ENCODE measurements around the gene PSMD1. TPM values are rescaled to one million over a fixed set of nuclear protein-coding genes. Genes with fewer than 3 reads are reported as not detected.

Gene PSMD1
- total RNA-seq, 4 donors from 2014 or later, result 24.3 to 85.3 (median 74.7) TPM

DNA sequence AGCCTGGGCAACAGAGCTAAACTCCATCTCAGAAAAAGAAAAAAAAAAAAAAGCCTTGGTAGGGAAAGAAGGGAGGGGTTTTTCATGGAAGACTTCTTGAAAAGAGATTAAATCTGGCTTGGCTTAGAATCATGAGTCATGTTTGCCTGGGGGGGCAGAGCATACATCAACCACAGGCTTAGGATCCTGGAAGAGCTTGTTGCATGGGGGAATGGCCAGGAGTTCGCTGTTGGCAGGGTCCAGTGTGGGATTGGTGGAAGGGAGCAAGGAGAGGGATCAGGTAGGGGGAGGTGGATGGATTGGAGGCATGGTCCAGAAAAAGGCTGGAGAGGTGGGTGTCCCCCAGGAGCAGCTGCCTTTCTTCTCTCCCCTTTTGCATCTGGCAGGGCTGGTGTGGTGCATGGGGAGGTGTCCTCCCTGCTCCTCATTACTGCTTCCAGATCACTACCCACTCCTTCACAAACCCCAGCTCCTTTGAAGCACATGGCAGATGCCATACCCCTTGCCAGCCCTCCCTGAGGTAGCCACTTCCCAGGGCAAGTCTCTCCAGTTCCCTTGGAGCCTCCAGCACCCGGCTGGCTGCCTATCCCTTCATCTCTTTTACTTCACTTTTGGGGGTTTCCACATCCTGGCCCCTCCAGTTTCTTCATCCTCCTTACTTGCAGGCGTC is 144.3 kb downstream of the PSMD1 start:
- intact Hi-C loops (cut with DNase I; ENCODE audit: low total_unique reads) (no loop called here), in situ Hi-C loops (cut with MboI; ENCODE audit: low pct_ligation_motif_present in 1 of 4, low pct_unique_long_range_greater_than_20kb in 1 of 4, low sequenced_read_pairs in 3 of 4) (loop anchor here in 2 of 4 donors (10.0 to 25.0 kb wide), 2 partner anchors 96 to 236 kb away; no protein-coding TSS in a partner anchor)
- TF ChIP-seq EP300 (IDR thresholded peaks at IDR 0.05; ENCODE audit: low read depth) (no peak), POLR2AphosphoS5 (IDR thresholded peaks at IDR 0.05) (no peak)
- Histone ChIP-seq H3K36me3 (no peaks in the 10 kb centered on the region), H3K4me3 (no peak overlapping the region), H3K4me1 (peaks cover 6 to 17% (median 11%) of the 10 kb centered on the region in 4 donors), H3K27me3 (no peaks in the 10 kb centered on the region), H3K27ac (peak overlapping the region in 3 of 4 donors; percentile 1 to 33 (median 7)), H3K9me3 (no peaks in the 10 kb centered on the region)
- DNase-seq, result no peak
- 50 to 85% methylated on average over 1 to 3 of the region's 3 CpGs for WGBS, 2 donors (ENCODE audit: low coverage in 1 of 2)

DNA sequence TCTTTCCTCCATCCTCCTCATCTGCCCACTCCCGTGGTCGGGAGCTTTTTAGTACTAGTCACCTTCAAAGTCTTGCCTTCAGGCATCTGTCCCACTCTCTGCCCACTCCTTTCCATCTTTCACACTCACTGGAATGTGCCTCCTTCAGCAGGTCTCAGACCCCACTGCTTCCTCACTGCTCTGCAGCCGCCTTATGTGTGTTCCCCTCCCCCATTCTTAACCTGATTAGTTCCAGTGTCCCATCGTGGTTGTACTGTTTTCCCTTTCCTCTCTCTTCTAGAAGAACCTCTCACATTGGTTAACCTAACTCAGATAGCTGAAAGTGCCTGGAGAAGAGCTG is 144.8 kb downstream of the PSMD1 start:
- peak overlapping the region in 1 of 4 donors; percentile 1 for H3K27ac ChIP-seq
- in situ Hi-C loops (cut with MboI; ENCODE audit: low pct_ligation_motif_present in 1 of 4, low pct_unique_long_range_greater_than_20kb in 1 of 4, low sequenced_read_pairs in 3 of 4) (loop anchor here in 2 of 4 donors (10.0 to 25.0 kb wide), 2 partner anchors 97 to 236 kb away; no protein-coding TSS in a partner anchor), intact Hi-C loops (cut with DNase I; ENCODE audit: low total_unique reads) (no loop called here)
- TF ChIP-seq EP300 (IDR thresholded peaks at IDR 0.05; ENCODE audit: low read depth), result no peak
- no peak for TF ChIP-seq POLR2A (IDR thresholded peaks at IDR 0.05)
- no peak for TF ChIP-seq POLR2AphosphoS5 (IDR thresholded peaks at IDR 0.05)
- TF ChIP-seq, protein P1, sequence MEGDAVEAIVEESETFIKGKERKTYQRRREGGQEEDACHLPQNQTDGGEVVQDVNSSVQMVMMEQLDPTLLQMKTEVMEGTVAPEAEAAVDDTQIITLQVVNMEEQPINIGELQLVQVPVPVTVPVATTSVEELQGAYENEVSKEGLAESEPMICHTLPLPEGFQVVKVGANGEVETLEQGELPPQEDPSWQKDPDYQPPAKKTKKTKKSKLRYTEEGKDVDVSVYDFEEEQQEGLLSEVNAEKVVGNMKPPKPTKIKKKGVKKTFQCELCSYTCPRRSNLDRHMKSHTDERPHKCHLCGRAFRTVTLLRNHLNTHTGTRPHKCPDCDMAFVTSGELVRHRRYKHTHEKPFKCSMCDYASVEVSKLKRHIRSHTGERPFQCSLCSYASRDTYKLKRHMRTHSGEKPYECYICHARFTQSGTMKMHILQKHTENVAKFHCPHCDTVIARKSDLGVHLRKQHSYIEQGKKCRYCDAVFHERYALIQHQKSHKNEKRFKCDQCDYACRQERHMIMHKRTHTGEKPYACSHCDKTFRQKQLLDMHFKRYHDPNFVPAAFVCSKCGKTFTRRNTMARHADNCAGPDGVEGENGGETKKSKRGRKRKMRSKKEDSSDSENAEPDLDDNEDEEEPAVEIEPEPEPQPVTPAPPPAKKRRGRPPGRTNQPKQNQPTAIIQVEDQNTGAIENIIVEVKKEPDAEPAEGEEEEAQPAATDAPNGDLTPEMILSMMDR (IDR thresholded peaks at IDR 0.05), result no peak
- H3K4me3 ChIP-seq, result no peak overlapping the region
- H3K9me3 ChIP-seq, result no peaks in the 10 kb centered on the region
- DNase-seq, result no peak
- H3K4me1 ChIP-seq, result peaks cover 6 to 17% (median 11%) of the 10 kb centered on the region in 4 donors
- H3K27me3 ChIP-seq, result no peaks in the 10 kb centered on the region
- 67 to 73% methylated on average over 4 of the region's 4 CpGs for WGBS, 2 donors (ENCODE audit: low coverage in 1 of 2)
- no peaks in the 10 kb centered on the region for H3K36me3 ChIP-seq

DNA sequence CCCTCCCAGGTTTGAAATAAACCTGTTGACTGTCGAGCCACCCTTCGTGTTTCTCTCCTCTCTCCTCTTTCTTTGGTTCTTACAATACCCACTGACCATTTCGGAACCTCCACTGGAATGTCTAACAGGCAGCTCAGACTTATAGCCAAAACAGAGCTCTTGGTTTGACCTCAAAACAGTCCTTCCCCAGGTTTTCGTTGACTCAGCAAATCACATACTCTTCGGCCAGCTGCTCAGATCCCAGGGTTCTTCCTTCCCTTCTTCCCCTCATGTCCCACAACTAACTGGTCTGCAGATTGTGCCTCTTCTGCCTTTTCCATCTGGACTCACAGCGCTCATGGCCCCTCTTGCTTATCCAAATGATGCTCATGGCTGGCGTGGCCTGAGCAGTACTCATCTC is 146.4 kb downstream of the PSMD1 start:
- intact Hi-C loops (cut with DNase I; ENCODE audit: low total_unique reads), result no loop called here
- H3K27ac ChIP-seq, result no peak overlapping the region
- H3K36me3 ChIP-seq, result no peaks in the 10 kb centered on the region
- H3K4me1 ChIP-seq, result peaks cover under 1 to 12% (median 8%) of the 10 kb centered on the region in 4 donors
- WGBS, 2 donors (ENCODE audit: low coverage in 1 of 2), result 90 to 91% methylated on average over 5 to 7 of the region's 7 CpGs
- no peak for DNase-seq
- TF ChIP-seq EP300 (IDR thresholded peaks at IDR 0.05; ENCODE audit: low read depth), result no peak
- no peak for TF ChIP-seq POLR2A (IDR thresholded peaks at IDR 0.05)
- no peak for TF ChIP-seq POLR2AphosphoS5 (IDR thresholded peaks at IDR 0.05)
- TF ChIP-seq, protein P1 (IDR thresholded peaks at IDR 0.05), result no peak
- no peak overlapping the region for H3K4me3 ChIP-seq
- H3K9me3 ChIP-seq, result no peaks in the 10 kb centered on the region
- H3K27me3 ChIP-seq, result no peaks in the 10 kb centered on the region
- in situ Hi-C loops (cut with MboI; ENCODE audit: low pct_ligation_motif_present in 1 of 4, low pct_unique_long_range_greater_than_20kb in 1 of 4, low sequenced_read_pairs in 3 of 4), result loop anchor here in 2 of 4 donors (10.0 to 25.0 kb wide), 2 partner anchors 98 to 234 kb away; no protein-coding TSS in a partner anchor

DNA sequence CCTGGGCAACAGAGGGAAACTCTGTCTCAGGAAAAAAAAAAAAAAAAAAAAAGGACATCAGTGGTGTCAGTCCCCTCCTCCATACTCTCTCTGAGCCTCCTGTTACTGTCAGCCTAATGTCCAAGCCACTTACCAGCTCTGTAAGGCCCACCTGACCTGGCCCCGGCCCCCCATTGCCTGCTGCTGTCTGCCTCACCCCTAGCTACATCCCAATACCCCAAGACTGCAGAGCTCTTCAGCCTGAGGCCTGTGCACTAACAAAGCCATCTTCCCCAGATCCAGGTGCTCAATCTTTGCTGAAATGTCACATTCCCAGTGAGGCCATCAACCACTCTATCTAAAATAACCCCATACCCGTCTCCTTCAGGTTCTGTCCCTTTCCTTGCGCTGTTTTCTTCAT is 147.5 kb downstream of the PSMD1 start:
- intact Hi-C loops (cut with DNase I; ENCODE audit: low total_unique reads), result no loop called here
- TF ChIP-seq POLR2AphosphoS5 (IDR thresholded peaks at IDR 0.05), result no peak
- no peak for TF ChIP-seq EP300 (IDR thresholded peaks at IDR 0.05; ENCODE audit: low read depth)
- TF ChIP-seq POLR2A (IDR thresholded peaks at IDR 0.05), result no peak
- TF ChIP-seq, protein P1 (IDR thresholded peaks at IDR 0.05), result no peak
- in situ Hi-C loops (cut with MboI; ENCODE audit: low pct_ligation_motif_present in 1 of 4, low pct_unique_long_range_greater_than_20kb in 1 of 4, low sequenced_read_pairs in 3 of 4), result loop anchor here in 2 of 4 donors (10.0 to 25.0 kb wide), 2 partner anchors 99 to 233 kb away; no protein-coding TSS in a partner anchor
- H3K27me3 ChIP-seq, result no peaks in the 10 kb centered on the region
- H3K9me3 ChIP-seq, result no peaks in the 10 kb centered on the region
- no peak for DNase-seq
- H3K27ac ChIP-seq, result peak overlapping the region in 1 of 4 donors; percentile 7
- H3K4me1 ChIP-seq, result peaks cover 0 to 8% (median 5%) of the 10 kb centered on the region in 4 donors
- no peak overlapping the region for H3K4me3 ChIP-seq
- no peaks in the 10 kb centered on the region for H3K36me3 ChIP-seq
- 94 to 95% methylated on average over 3 of the region's 3 CpGs for WGBS, 2 donors (ENCODE audit: low coverage in 1 of 2)
